GM18870 (cell line): ENCODE measurements around the gene CDH23.

Experiments
- ATAC-seq: cut with Tn5 transposase; IDR thresholded peaks from one replicate; pipeline ENCODE4 v1.9.1; 2021; ENCODE audit warnings: moderate library complexity; ENCODE audit not compliant: unreplicated experiment

CDH23 gene

DNA sequence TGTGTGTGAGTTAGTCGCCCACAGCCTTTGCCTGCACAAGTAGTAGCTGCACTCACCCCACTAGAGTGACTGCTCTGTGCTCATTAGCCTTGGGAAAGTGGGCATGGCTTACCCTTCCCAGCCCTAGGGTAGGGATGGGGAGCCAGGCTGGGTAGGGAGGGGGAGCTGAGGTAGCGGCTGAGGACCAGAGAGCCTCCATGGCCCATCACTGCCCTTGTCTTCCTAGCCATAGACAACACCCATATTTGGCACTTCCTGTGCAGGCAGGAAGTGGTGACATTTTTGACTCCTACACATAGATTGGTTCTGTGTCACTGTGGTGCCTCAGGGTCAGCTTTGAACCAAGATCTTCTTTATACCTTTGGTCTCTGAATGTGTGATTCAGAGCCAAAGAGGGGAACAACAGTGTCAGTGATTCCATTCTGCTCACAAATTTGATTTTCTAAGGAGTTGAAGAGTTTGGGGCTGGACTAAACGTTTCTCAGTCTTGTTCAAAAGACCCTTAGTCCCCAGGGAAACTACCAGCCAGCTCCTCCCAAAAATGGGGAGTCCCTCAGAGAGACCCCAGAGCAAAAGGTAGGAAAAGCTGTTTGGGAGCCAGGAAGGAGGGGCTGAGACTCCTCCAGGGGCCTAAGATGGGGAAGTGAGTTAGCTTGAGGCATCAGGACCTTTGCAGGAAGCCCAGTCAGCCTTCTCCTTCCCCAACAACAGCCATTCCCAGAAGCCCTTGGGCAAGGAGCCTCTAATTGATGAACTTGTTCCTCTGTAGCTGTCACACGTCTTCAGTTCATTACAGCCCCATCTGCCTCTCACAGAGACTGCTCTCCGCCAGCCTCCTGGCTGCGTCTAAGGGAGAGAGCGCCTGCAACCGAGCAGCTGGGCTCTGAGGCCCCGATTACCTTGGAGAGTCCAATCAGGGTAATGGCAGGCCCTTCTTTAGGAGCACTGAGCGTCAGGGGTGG is 135.0 kb downstream of the CDH23 start:
- ATAC-seq: no peak

DNA sequence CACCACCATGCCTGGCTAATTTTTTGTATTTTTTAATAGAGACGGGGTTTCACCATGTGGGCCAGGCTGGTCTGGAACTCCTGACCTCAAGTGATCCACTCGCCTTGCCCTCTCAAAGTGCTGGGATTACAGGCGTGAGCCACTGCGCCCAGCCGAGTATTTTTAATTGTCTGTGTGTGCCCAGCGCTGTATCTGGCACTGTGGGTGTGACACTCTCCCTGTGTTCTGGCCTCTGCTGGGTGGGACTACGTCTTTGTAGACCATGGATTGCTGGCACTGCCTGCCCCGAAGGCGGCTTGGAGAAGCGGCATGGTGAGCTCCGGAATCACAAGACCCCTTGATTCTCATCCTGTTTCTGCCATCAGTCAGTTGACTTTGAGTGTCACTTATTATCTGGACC is 136.2 kb downstream of the CDH23 start:
- ATAC-seq: no peak

DNA sequence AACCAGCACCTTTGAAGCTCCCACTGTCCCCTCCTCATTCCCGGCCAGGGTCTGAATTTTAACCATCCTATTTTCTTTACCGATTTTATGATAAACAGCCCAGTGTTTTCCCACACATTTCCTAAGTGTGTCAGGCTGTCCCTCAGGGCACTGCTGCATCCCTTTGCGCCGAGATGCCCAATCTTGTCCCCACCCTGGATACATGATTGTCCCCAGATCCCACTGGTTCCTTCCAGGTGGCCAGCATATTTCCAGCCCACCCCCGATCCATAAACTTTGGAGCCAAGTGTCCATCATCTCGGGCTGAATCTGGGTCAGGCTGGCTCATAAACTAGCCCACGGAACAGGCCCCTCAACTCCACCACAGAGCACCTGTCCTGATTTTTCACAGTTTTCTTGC is 137.2 kb downstream of the CDH23 start:
- ATAC-seq: no peak

DNA sequence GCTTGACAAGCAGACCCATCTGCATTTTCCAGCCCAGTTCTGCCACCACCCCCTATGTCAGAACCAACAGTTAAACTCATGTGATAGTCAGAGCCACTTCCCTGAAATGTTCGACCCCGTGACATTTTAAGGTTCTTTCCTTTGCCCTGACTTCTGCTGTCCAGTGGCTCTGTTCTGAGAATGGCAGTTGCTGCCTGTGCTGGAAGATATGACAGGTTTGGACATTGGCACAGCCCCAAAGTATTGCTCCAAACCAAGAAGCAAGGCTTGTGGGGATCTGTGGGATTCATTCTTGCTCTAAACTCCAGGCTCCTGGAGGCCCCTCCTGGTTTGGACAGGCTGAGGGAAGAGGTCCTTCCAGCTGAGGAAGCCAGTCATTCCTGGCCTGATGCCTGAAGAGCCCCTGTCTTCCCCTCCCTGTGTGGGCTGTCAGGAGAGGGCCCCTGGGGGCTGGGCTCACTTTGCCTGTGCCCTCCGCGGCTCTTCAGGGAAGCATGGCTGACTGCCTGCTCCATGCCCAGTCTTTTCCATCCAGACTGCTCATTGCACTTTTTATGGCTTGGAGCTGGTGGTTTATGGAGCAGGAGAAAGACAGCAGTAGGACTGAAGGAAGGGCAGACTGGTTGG is 138.0 kb downstream of the CDH23 start:
- no peak for ATAC-seq

DNA sequence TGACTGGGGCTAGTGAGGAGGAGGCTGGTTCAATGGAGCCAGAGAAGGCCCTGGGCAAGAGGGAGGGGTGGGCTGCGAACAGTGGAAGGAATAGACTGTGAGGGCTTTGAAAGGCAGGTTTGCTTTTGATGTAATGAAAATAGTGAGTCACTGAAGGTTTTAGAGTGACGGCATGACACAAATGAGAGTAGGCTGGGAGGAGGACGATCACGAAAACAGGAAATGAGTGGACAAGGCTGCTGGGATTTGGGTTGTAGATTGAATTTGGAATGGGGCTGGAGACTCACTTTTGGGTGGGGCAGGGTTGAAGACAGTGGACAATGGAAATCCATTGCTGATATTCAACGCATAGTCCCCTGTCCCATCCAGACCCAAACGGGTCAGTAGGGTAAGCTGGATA is 139.6 kb downstream of the CDH23 start:
- ATAC-seq: no peak

DNA sequence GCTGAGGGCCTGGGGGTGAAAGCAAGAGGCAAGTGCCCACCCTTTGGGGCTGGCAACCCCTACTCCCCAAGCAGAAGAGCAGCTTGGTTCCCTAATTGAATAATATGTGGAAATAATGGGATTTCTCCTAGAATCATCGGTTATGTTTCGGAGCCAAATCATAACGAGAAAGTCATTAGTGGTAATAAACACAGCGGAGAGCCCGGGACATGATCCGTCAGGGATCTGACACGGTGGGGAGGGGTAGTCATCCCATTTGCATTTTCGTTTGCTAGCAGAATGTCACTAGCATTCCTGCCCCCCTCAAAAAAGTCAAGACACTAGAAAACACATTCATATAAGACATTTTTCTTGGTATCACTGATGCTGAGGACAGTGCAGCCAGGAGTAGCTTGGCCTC is 140.4 kb downstream of the CDH23 start:
- no peak for ATAC-seq

DNA sequence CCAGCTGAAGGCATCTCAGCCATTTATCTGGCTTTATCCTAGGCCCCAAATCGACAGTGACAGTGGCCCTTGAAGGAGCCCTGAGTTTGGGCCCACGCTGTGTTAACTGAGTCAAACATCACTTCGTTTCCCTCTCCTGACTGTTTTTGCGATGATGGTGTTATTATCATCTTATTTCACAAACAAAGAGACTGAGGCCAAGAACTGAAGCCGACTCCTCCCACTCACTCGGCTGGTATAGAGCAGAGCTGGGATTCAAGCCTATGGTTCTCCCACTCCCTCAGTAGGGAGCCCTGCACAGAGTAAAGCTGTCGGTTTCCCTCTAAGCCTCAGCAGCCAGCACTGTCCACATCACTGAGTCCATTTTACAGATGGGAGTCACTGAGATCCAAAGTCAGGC is 141.0 kb downstream of the CDH23 start:
- no peak for ATAC-seq

DNA sequence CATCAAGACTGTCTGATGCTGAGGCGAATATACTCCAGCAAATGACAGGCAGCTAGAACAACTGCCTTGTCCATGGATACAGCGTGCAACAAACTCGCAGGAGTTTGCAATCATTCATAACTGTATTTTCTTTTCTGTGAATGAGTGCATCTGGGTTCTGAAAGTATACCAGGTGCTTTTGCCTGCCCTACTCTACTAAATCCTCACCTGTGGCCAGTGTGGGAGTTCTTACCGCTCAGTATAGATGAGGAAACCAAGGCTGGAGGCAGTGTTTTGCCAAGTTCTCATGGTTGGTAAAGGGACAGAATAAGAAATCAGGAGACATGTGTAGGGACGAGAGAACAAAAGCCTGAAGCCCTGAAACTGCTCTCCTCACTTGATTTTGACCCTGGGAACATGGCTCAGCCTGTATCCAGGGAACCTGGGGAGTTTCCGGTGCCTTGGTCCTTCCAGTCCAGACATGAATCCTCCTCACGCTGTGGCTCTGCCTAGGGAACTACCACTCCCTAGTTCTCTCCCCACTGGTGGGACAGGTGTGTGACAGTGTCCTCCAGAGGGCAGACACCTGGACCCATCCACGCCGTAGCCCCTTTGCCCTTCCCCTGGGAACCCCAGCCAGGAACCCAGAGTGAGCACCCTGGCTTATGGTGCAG is 142.0 kb downstream of the CDH23 start:
- ATAC-seq: no peak

DNA sequence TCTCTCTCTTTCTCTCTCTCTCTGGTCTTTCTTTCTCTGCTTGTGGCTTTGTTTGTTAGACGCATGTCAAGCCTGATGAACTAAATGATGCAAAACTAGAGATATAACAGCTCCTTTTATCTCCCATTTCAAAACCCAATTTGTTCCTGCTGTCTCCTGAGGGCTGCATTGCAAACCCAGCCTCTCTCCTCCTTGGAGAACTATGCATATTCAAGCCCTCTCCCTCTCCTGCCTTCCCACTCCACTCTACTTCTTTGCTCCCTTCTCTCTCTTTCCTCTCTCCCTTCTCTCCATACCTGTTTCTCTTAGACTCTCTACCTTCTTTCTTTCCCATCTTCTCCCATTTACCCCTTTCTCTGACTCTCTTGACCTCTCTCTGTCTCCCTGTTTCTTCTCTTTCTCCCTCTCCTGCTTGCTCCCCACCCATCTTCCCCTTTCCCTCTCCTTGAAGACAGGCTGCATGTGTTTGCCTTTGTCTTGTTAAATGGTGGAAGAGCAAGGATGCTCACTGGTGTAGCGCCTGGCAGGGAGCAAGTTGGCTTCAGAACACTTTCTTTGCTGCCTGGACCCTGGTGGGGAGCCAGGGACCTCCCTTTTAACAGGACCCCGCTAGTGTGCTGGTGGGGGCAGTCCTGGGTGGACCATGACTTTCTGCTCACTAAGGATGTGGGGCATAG is 142.9 kb downstream of the CDH23 start:
- ATAC-seq: no peak

DNA sequence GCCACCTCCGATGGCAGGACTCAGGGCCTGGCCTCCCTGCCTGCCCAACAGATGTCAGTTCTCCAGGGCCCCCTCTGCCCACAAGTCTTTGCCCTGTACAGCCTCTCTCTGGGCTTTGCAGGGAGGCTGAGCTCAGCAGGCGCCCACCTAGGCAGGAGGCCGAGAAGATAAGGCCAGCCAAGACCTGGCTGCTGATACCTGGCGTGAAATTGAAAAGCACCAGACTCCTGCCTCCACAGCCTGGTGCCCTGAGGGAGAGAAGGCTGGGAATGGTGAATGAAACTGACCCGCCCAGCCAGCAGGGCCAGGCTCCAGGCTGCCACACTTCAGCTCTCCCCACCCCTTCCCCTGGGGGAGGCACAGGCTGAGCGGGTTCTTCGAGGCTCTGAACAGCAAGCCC is 145.8 kb downstream of the CDH23 start:
- no peak for ATAC-seq

DNA sequence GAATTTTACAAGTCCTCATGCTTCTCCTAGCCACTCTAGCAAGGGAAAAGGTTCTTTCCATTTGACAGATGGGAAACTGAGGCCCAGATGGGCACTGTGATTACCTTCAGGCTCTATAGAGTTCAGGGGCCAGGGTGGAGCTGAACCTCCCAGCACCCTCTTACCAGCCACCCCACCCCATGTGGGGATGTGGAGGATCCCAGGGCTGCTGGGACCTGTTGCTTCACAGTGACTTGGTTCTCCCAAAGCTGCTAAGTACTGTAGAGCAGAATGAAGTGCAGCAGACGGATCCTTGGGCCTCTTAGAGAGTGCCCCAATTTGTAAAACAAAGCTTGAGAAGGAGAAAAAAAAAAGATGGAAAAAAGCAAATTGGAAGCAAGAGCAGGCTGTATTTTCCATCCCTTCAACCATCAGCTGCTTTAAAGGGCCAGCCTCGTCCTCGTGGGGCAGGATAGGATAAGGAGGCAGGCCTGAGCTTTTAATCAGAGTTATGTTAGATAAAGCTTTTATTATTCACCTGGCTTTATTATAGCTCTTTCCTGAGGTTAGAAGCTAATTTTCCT is 147.0 kb downstream of the CDH23 start:
- no peak for ATAC-seq

DNA sequence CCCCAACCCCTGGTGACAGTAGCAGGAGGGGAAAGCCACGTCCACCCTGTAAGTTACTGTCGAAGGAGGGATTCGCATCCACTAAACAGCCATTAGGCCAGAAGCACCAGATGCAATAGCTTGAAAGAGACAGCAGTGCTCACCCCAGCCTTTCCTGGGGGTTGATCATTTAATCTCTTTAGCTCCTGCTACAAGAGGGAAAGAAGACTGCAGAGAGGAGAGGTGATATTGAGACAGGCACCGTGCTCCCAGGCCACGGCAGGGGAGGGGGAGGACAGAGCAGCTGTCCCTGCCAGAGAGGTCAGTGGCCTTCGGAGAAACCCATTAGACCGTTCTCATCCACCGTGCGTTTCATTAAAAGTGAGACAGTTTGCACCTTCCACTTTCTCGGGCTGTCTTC is 148.3 kb downstream of the CDH23 start:
- ATAC-seq: no peak

DNA sequence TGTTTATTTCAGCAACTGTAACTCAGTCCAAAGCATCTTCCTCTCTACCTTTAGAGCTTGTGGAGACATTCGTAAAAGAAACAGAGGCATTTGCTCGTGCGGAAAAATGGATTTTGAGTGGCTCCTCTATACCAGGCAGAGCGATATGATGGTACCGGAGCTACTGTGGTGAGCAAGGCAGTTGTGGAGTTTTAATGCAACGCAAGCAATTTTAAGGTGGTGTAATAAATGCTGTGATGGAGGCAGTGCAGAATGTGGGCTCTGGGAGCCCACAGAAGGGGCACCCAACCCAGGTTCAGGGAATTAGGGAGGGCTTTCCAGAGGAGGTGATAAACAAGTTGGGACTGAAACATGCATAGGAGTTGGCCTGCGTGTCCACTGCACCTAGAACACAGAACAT is 149.5 kb downstream of the CDH23 start:
- ATAC-seq: no peak

DNA sequence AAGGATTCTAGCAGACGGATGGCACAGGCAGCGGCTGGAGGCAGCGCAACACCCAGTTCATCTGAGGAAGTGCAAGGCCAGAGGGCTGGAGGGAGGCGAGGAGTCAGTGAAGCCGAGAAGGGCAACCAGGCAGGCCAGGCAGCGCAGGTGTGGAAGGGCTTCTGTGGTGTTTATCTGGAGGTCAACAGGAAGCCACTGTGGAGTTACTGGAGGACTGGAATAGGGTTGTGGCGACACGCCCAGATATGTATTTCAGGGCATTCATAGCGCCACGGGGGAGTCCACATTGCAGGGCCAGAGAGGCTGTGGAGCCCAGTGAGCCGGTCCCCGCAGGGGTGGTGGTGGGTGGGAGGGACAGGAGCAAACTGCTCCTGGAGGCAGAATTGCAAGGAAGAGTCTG is 150.6 kb downstream of the CDH23 start:
- no peak for ATAC-seq

DNA sequence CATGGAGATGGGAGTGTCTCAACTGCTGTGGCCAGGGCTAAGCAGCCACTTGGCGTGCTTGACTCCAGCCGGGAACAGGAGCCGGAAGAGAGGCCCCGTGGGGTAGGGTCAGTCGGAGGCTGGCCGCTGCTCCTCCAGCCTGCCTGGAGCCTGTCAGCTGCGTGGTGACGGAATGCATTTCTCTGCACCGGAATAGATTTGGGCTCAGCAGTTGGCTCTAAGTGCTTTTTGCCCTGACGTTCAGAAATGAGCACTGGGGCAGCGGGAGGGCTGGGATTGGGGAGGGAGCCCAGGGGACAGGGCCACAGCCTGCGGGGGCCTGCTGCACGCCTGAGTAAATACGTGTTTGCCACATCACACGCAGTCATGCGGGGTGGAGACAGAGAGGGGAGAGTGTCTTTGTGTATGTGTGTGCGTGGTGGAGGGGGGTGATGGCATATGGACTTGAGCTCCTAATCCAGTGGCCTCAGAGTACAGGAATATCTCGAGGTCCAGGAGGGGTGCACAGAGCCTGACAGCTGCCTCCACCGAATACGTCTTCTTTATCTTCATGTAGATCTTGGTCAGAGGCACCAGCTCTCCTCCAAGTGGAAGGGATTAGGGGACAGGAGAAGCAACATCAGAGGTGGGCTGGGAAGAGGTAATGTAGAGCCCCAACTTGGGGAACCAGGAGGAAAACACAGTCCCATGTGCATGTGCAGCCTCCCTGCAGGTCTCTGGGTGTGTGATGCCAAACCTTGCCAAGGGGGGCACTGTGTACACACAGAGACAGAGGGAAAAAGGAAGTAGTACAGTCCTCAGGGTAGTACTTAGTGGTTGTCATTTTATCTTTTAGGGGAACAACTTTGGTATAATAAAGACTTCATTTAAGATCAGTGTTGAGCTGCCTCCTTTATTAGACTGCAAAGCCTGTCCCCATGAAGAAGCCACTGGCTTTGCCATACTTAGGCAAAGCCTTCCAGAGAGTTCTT is 151.4 kb downstream of the CDH23 start:
- no peak for ATAC-seq

DNA sequence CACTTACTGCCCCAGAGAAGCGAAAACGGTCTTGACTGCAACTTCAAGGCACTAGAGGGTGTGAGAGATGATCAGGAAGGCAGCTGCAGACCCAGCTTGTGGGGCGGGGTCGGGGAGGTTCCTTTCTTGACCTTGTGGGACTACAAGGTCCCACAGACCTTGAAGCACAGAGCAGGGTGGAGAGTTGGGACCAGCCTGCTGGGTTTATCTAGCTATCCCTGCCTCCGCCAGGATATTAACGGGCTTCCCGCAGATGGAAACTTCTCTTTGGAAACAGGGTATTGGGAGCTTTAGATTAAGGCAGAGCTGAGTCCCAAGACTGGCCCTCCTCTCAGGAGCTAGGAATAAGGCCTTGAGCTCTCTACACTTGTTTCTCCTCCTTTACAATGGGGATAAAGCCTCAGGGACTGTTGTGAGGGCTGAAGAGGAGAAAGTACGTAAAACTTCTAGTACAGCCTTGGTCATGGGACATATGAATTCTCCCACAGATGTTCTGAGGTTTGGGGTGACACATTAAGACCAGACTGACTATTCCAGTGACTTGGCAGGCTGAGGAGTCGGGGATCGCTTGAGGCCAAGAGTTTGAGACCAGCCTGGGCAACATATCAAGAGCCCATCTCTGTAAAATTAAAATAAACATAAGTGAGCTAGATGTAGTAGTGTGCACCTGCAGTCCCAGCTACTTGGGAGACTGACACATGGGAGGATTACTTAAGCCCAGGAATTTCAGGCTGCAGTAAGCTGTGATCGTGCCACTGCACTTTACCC is 153.2 kb downstream of the CDH23 start:
- ATAC-seq: no peak

DNA sequence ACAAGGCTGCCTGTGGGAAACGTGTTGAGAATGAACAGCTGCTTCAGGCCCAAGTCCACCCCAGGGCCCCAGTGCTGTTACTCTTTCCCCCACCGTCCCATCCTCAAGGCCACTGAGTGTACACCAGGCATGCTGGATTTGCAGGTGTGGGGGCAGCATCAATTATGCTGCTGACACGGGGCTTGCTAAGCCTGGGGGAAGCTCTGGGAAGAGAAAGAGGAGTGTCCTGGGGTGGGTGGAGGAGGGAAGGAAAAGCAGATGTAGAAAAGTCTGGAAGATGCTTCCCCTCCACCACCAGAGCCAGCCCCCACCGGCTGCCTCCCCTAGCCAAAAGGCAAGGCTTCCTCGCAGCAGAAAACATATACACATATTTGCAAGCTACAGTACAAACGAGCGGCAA is 153.9 kb downstream of the CDH23 start:
- no peak for ATAC-seq

DNA sequence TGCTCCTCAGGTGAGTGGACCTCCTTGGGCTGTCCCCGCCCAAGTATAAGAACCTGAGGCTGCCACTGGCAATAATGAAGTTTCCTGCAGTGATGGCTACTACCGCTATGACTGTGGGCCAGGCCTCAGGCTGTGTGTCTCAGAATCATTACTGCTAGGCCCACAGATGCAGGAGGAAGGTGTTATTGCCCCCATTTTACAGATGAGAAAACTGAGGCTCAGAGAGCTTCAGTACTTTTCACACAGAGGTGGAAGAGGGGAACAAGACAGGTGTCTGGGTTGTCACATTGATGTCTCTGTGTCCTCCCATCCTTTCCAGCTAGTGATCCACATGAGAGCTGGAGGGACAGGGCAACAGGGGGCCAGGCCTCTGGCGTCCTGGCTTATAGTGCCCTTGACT is 155.2 kb downstream of the CDH23 start:
- ATAC-seq: no peak

DNA sequence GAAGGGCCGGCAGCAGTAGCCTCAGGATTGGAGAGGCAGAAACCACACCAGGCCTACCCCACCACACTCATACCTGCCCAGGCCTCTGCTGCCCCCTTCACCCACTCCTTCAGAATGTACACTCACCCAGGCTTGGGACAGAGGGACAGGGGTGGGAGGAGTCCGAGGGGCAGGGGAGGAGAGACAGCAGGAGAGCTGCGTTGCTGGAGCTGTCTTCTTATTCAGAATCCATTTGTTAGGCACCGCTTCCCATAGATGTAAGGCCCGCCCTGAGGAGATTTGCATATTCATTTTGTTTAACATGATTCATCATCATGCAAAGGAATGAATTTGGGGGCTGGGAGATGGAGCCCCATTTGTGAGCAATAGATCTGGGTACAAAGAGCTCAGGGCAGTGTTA is 156.7 kb downstream of the CDH23 start:
- ATAC-seq: no peak
